Transverse colon (tissue), 4 donors: ENCODE data around the gene DOCK7. TPM values are rescaled to one million over a fixed set of nuclear protein-coding genes. Genes with fewer than 3 reads are reported as not detected.

Experiments used
- DNase-seq: peaks from one replicate; pipeline ENCODE4 v3.0.0-alpha.2; 2019
- H3K27ac ChIP-seq, 4 donors: fragments of 200-600 bp; sonication (generic); 2 replicates each; pipeline ENCODE4 v1.5.1; 2016 to 2018; ENCODE audit warnings: inconsistent platforms in 4 of 4
- H3K27me3 ChIP-seq: fragments of 200-600 bp; sonication (generic); 2 replicates; pipeline ENCODE4 v1.5.1; 2017; ENCODE audit warnings: inconsistent platforms
- H3K36me3 ChIP-seq, 4 donors: fragments of 200-600 bp; sonication (generic); 2 replicates each; pipeline ENCODE4 v1.5.1; 2017 to 2019; ENCODE audit warnings: inconsistent platforms in 4 of 4
- H3K4me1 ChIP-seq, 4 donors: fragments of 200-600 bp; sonication (generic); 2 replicates each; pipeline ENCODE4 v1.5.1; 2017 to 2020; ENCODE audit warnings: inconsistent platforms in 4 of 4
- H3K4me3 ChIP-seq, 4 donors: fragments of 200-600 bp; sonication (generic); 1 replicate in 1 of 4; 2 replicates in 3 of 4; pipeline versions ENCODE4 v1.5.1 to v1.6.1; 2017 to 2019; ENCODE audit warnings: inconsistent platforms in 4 of 4
- H3K9me3 ChIP-seq, 2 donors: fragments of 200-600 bp; sonication (generic); 2 replicates each; pipeline ENCODE4 v1.5.1; 2017 to 2019; ENCODE audit warnings: inconsistent platforms in 2 of 2
- EP300 ChIP-seq: sonication (generic); formaldehyde crosslinking; IDR thresholded peaks from one replicate; pipeline ENCODE4 v1.6.1; 2017; ENCODE audit warnings: antibody characterized with exemption, low read depth
- POLR2A ChIP-seq: fragments of 450-650 bp; IDR thresholded peaks from one replicate; pipeline ENCODE4 v1.6.1; 2016; ENCODE audit warnings: antibody characterized with exemption, mild to moderate bottlenecking, moderate library complexity
- POLR2AphosphoS5 ChIP-seq, 3 donors: sonication (generic); formaldehyde crosslinking; IDR thresholded peaks; one replicate each; pipeline ENCODE4 v1.6.1; 2016; ENCODE audit warnings: antibody characterized with exemption in 3 of 3
- WGBS, 2 donors: methylation state at CpG; one replicate each; pipeline ENCODE4 v1.1.5; 2018; ENCODE audit warnings: low coverage in 1 of 2; 5-methylcytosine and 5-hydroxymethylcytosine counted together
- in situ Hi-C, 4 donors: fragments of 200-750 bp; cut with MboI; loops; one replicate each; pipeline versions ENCODE4 v1.15.0 to v1.15.1; 2017; ENCODE audit warnings: low sequenced_read_pairs in 3 of 4, low pct_ligation_motif_present in 1 of 4, low pct_unique_long_range_greater_than_20kb in 1 of 4
- intact Hi-C: fragments of 100-400 bp; cut with DNase I; formaldehyde crosslinking; loops from one replicate; pipeline ENCODE4 v1.15.1; 2023; ENCODE audit warnings: low total_unique reads
- total RNA-seq, 4 donors: library from RNA; depleted of rRNA; stranded (reverse); fragments of >200 nt; gene quantifications; one replicate each; pipeline ENCODE4 v1.1.0, GENCODE V29; 2016
- TF ChIP-seq, protein P1 (sequence below), 5 experiments: fragments of 200-600 bp in 3 of 5; fragments of 450-650 bp in 2 of 5; sonication (generic) in 3 of 5; IDR thresholded peaks; 1 replicate in 2 of 5; 2 replicates in 3 of 5; pipeline ENCODE4 v1.5.1; 2016 to 2017; ENCODE audit warnings: antibody characterized with exemption in 5 of 5, inconsistent platforms in 3 of 5, mild to moderate bottlenecking in 2 of 5, moderate library complexity in 1 of 5

DOCK7 gene
- total RNA-seq, 4 donors from 2014 or later, result 33.7 to 138 (median 58.1) TPM

DNA sequence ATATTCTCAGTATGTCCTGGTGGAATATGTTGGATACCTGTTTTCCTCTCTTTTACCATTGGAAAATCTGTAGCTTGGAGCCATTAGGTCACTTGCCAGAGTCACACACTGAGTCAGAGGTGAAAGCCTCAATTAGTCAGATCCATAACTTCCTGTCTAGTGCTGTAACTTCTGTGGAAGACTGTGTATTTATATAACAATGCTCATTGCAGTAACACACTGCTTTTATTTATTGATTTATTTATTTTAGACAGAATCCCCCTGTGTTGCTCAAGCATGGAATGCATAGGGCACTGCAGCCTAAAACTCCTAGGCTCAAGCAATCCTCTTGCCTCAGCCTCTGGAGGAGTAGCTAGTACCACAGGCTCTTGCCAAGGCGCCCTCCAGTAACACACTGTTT, 1.3 kb upstream of the DOCK7 start:
- Histone ChIP-seq H3K27me3 (no peaks in the 10 kb centered on the region), H3K9me3 (no peaks in the 10 kb centered on the region), H3K27ac (peak overlapping the region; percentile 88 to 95 (median 93)), H3K4me3 (peak overlapping the region in 2 of 4 donors; percentile 95 to 96), H3K4me1 (peaks cover 19 to 46% (median 34%) of the 10 kb centered on the region in 4 donors), H3K36me3 (no peaks in the 10 kb centered on the region)
- in situ Hi-C loops (no loop called here), intact Hi-C loops (no loop called here)
- no peak for TF ChIP-seq POLR2A
- no peak for TF ChIP-seq EP300
- no peak for TF ChIP-seq POLR2AphosphoS5 (IDR thresholded peaks at IDR 0.05)
- TF ChIP-seq, protein P1, sequence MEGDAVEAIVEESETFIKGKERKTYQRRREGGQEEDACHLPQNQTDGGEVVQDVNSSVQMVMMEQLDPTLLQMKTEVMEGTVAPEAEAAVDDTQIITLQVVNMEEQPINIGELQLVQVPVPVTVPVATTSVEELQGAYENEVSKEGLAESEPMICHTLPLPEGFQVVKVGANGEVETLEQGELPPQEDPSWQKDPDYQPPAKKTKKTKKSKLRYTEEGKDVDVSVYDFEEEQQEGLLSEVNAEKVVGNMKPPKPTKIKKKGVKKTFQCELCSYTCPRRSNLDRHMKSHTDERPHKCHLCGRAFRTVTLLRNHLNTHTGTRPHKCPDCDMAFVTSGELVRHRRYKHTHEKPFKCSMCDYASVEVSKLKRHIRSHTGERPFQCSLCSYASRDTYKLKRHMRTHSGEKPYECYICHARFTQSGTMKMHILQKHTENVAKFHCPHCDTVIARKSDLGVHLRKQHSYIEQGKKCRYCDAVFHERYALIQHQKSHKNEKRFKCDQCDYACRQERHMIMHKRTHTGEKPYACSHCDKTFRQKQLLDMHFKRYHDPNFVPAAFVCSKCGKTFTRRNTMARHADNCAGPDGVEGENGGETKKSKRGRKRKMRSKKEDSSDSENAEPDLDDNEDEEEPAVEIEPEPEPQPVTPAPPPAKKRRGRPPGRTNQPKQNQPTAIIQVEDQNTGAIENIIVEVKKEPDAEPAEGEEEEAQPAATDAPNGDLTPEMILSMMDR (IDR thresholded peaks at IDR 0.05), result no peak
- no peak for DNase-seq
- 73% methylated on average over 1 of the region's 1 CpG; no CpG with 5 or more reads in 1 of the 2 donors for WGBS, 2 donors

- H3K4me3 ChIP-seq, result peak overlapping the region; percentile 70 to 96 (median 85)
- TF ChIP-seq, protein P1 (IDR thresholded peaks at IDR 0.05), result no peak
- TF ChIP-seq POLR2AphosphoS5 (IDR thresholded peaks at IDR 0.05) (no peak), POLR2A (no peak), EP300 (no peak)
- intact Hi-C loops (no loop called here), in situ Hi-C loops (no loop called here)
- no peaks in the 10 kb centered on the region for H3K36me3 ChIP-seq
- H3K4me1 ChIP-seq, result peaks cover 19 to 46% (median 34%) of the 10 kb centered on the region in 4 donors
- WGBS, 2 donors, result 3% methylated on average over 10 of the region's 10 CpGs; no CpG with 5 or more reads in 1 of the 2 donors
- H3K27me3 ChIP-seq, result no peaks in the 10 kb centered on the region
- peak overlapping the region; percentile 88 to 95 (median 93) for H3K27ac ChIP-seq
- no peak for DNase-seq
- no peaks in the 10 kb centered on the region for H3K9me3 ChIP-seq
Measured at GRCh38 chr1:62688687-62689085, 500 bp upstream of the DOCK7 start.

DNA sequence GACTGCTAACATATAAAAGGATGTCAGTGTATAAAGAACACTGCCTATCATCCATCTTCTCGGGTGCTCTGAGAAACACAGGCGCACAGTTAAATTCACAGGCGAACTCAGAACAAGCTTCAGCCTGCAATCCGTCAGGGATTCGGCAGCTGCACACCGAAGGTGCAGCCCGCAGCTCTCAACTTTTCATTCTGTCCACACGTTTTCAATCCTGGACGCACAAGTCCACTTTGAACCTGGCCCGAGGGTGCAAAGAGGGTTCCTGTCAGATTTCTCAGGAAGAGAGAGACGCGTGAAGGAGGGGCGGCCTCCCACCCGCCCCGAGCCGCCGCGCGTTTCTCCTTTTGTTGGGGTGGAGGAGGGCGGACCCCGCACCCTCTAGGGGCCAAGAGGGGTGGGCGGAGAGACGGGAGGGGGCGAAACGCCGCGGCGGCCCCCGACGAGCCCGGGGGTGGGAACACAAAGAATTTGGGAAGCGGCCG, 724 bp downstream of the DOCK7 start:
- no peak for DNase-seq
- in situ Hi-C loops, result no loop called here
- H3K27ac ChIP-seq, result peak overlapping the region; percentile 88 to 95 (median 93)
- H3K4me1 ChIP-seq, result peaks cover 19 to 56% (median 37%) of the 10 kb centered on the region in 4 donors
- H3K4me3 ChIP-seq, result peak overlapping the region; percentile 70 to 96 (median 85)
- WGBS, 2 donors, result 2% methylated on average over 14 to 25 of the region's 33 CpGs
- no peaks in the 10 kb centered on the region for H3K9me3 ChIP-seq
- H3K36me3 ChIP-seq, result no peaks in the 10 kb centered on the region
- TF ChIP-seq POLR2AphosphoS5 (IDR thresholded peaks at IDR 0.05), result peak in 1 of 3 donors; percentile 41
- no peak for TF ChIP-seq EP300
- TF ChIP-seq, protein P1 (IDR thresholded peaks at IDR 0.05), result no peak
- TF ChIP-seq POLR2A, result no peak
- intact Hi-C loops, result no loop called here
- H3K27me3 ChIP-seq, result no peaks in the 10 kb centered on the region

GRCh38 chr1:62686822-62687221, 1.4 kb downstream of the DOCK7 start:
- no peak for DNase-seq
- TF ChIP-seq EP300, result no peak
- TF ChIP-seq POLR2AphosphoS5 (IDR thresholded peaks at IDR 0.05), result no peak
- TF ChIP-seq POLR2A, result no peak
- TF ChIP-seq, protein P1 (IDR thresholded peaks at IDR 0.05), result no peak
- H3K36me3 ChIP-seq, result no peaks in the 10 kb centered on the region
- peak overlapping the region; percentile 88 to 95 (median 93) for H3K27ac ChIP-seq
- no peaks in the 10 kb centered on the region for H3K27me3 ChIP-seq
- H3K4me3 ChIP-seq, result peak overlapping the region in 3 of 4 donors; percentile 75 to 96 (median 95)
- intact Hi-C loops (no loop called here), in situ Hi-C loops (no loop called here)
- WGBS, 2 donors, result 40 to 70% methylated on average over 6 to 7 of the region's 7 CpGs
- no peaks in the 10 kb centered on the region for H3K9me3 ChIP-seq
- H3K4me1 ChIP-seq, result peaks cover 19 to 62% (median 38%) of the 10 kb centered on the region in 4 donors
